GM18502 (cell line): Measurements from ENCODE around the gene DPF1.

Source experiments
- ATAC-seq: cut with Tn5 transposase; IDR thresholded peaks from one replicate; pipeline ENCODE4 v1.9.1; 2021; ENCODE audit warnings: mild to moderate bottlenecking; ENCODE audit not compliant: unreplicated experiment, poor library complexity

DPF1 gene

GRCh38 chr19:38172001-38172400 is 52.0 kb downstream of the DPF1 start:
- ATAC-seq, result no peak

- no peak for ATAC-seq
Observed at GRCh38 chr19:38170334-38170733, 53.7 kb downstream of the DPF1 start.

DNA sequence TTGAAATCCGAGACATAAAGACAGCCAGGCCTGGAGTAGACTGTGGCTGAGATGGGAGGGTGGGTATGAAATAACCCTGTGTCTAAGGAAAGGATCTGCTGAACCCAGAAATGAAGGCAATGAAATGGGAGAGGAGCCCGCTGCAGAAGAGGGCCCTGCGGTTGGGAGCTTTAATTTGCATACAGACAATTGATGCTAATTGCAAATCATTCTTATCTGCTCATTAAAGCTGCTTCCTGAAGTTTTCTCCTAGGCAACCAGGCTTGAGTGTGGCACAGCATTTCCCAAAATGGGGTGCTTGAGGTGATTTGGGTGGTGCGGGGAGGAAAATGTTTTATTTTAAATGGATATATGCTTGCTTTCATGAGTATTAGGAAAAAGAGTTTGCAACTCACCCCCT is 55.4 kb downstream of the DPF1 start:
- ATAC-seq, result no peak

- no peak for ATAC-seq
Observed at GRCh38 chr19:38165335-38165734, 58.7 kb downstream of the DPF1 start.

DNA sequence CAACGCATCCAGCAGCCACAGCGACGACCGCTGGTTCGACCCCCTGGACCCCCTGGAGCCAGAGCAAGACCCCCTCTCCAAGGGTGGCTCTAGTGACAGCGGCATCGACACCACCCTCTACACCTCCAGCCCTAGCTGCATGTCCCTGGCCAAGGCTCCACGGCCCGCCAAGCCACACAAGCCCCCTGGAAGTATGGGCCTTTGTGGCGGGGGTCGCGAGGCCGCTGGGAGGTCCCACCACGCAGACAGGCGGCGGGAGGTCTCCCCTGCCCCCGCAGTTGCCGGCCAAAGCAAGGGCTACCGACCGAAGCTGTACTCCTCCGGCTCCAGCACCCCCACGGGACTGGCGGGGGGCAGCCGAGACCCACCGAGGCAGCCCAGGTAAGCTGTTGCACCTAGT is 59.5 kb downstream of the DPF1 start:
- no peak for ATAC-seq

- no peak for ATAC-seq
Observed at GRCh38 chr19:38163419-38164290, 60.4 kb downstream of the DPF1 start.

DNA sequence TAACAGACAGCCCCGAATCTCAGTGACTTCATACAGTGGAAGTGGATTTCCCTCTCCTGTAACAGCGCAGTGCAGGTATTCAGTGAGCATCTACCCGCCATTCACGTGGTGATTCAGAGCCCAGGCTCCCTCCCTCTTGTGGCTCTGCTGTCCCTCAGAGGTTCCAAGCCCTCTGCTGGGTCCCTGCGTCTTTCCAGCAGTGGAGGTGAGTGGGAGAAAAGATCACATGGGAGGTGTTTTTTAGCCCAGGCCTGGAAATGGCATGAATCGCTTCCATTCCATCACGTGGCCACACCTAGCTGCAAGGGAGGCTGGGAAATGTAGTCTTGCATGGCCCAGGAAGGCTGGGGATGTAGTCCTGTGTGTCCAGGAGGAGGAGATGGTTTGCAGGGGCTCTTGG is 61.4 kb downstream of the DPF1 start:
- ATAC-seq, result no peak

GRCh38 chr19:38162094-38162493 is 61.9 kb downstream of the DPF1 start:
- ATAC-seq, result no peak
